ENCODE data around the gene DHX57.
"Not testable (repeated sequence)": the region's sequence is repeated elsewhere in the genome, so short reads cannot be mapped to it uniquely, and the experiment has no call there.

GRCh38 chr2:38795016-38795415 is 80.7 kb downstream of the DHX57 start:
- TF ChIP-seq, protein P1, sequence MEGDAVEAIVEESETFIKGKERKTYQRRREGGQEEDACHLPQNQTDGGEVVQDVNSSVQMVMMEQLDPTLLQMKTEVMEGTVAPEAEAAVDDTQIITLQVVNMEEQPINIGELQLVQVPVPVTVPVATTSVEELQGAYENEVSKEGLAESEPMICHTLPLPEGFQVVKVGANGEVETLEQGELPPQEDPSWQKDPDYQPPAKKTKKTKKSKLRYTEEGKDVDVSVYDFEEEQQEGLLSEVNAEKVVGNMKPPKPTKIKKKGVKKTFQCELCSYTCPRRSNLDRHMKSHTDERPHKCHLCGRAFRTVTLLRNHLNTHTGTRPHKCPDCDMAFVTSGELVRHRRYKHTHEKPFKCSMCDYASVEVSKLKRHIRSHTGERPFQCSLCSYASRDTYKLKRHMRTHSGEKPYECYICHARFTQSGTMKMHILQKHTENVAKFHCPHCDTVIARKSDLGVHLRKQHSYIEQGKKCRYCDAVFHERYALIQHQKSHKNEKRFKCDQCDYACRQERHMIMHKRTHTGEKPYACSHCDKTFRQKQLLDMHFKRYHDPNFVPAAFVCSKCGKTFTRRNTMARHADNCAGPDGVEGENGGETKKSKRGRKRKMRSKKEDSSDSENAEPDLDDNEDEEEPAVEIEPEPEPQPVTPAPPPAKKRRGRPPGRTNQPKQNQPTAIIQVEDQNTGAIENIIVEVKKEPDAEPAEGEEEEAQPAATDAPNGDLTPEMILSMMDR (IDR thresholded peaks at IDR 0.05; ENCODE audit: insufficient read depth, low read length, poor library complexity, severe bottlenecking) = not testable (repeated sequence)
- TF ChIP-seq EZH2phosphoT487 (conservative IDR thresholded peaks at IDR 0.05; ENCODE audit: low read length) = not testable (repeated sequence)
